HG03045 (cell line): ENCODE measurements around the gene ZW10.
"Not testable (repeated sequence)": the region's sequence is repeated elsewhere in the genome, so short reads cannot be mapped to it uniquely, and the experiment has no call there.

Source experiments
- ATAC-seq: cut with Tn5 transposase; IDR thresholded peaks from one replicate; pipeline ENCODE4 v1.9.1; 2021; ENCODE audit warnings: mild to moderate bottlenecking, moderate library complexity; ENCODE audit not compliant: unreplicated experiment

Gene ZW10

DNA sequence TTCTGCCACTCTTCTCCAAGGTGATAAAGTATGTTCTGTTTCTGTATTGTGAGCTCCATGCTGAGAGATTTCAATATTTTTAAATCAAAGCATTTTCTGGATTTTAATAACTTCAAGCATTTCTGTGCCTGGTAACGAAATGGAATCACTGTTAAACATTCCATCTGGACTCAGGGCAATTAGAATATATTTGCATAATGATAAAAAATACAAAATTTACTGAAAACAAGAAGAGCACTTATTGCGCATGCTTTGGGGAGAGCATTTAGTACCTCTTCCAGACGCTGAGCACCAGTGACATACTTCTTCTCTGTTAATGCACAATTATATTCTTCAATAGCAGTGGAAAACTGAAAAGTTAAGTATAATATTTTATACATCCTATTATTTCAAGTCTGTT lies 13.3 kb downstream of the ZW10 start:
- no peak for ATAC-seq

DNA sequence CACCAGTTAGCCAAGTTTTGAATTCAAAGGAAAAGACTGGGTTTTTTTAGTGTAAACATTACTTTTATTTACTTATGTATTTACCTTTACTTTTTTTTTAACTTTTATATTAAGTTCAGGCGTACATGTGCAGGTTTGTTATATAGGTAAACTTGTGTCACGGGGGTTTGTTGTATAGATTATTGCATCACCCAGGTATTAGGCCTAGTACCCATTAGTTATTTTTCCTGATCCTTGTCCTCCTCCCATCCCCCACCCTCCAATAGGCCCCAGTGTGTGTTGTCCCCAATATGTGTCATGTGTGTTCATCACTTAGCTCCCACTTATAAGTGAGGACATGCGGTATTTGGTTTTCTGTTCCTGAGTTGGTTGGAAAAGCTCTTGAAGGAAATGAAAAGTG lies 20.6 kb downstream of the ZW10 start:
- no peak for ATAC-seq

DNA sequence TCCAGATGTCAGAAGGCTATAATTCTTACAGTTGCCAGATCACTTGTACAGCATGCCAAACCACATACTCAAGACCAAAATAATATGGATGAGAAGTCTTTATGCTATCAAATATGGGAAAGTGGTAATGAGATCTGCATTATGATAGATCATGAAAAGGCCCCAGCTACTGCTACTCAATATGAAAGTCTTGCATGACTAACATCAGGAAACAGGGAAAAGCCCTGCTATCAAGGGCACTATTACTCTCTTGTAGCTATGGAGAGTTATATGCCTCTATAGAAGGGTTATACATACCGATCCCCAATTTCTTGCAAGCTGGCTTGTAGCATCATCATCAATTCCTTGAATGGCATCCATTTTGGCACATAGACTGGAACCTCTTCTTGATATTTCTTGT lies 37.2 kb downstream of the ZW10 start:
- peak; percentile 55 for ATAC-seq

DNA sequence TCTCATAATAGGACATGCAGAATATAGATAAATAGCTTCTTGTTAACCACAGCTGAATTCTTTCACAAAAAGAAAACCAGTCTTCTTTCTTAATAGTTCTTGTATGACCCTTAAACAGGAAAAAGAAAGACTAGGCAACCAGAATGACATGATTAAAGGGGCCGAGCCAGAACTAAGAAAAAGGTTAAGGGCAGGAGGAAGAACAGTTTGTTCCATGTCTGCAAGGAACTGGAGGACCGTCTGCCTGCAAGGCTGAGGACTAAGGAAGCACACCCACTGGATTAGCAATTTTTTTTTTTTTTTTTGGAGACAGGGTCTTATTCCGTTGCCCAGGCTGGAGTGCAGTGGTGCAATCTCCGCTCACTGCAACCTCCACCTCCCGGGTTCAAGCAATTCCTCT lies 41.4 kb downstream of the ZW10 start:
- ATAC-seq: no peak

DNA sequence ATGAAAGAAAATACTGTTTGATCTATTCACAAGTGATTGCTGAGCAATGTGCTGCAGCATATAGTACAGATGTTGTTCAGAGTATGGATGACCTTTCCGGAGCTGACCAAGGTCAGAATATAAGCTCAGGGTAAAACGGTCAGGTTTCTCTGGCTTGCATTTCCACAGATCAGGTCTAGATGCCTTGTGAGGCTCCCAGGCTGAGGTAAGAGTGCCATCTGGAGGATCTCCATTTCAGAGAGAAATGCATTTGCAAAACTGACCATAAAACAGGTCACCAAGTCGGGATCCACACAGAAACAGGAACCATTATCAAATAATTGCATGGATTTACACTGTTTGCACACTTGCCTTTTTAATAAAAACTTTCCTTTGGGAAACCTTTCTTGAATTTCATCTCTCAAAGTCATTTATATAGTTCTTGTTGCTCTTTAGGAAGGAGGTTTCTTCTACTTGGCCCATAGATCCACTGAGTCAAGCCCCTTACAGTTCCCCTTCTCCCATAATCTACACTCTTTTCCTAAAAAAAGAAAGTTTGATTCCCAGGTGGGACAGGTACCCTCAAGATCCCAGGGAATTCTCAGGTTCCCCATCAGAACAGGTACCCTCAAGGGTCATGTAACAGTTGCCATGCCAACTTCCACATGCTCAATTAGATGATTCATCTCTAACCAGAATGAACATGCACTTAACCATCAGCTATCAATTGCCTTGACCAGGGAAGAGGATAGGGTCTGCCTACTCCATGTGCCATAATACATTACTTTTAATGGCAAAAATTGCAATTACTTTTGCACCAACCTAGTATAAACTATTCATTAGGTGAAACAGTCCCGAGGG lies 42.4 kb downstream of the ZW10 start:
- no peak for ATAC-seq

DNA sequence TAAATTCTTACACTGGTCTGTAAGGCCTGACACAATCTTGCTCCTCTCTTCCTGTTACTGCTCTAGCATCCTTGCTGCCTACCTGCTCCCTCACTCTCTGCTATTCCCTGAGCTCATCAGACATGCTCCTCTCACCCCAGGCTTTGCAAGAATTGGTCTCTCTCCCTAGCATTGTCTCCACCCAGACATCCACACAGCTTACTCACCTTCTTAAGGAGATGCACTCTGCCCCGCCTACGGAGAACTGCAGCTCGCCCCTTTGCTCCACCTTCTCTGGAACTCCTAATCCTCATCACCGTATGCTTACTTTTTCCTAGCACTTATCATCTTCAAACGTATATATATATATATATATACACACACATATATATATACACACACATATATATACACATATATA lies 44.0 kb downstream of the ZW10 start:
- no peak for ATAC-seq

DNA sequence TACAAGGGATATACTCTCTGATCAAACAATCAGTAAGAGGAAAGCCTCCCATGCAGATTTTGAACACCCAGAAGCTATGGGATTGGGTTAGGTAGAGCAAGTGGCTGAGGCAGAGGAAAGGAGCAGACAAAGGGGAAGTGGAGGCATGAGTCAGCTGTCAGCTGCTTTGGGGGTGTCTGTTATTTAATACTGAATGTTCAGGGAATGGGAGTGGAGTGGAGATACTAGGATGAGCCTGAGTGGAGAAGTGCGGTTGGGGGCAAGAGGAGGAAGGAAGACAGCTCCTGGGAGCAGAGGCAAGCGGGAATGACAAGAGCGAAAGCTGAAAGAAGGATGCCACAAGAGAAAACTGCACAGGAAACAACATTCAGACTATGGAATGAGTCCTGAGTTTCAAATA lies 44.7 kb downstream of the ZW10 start:
- no peak for ATAC-seq

DNA sequence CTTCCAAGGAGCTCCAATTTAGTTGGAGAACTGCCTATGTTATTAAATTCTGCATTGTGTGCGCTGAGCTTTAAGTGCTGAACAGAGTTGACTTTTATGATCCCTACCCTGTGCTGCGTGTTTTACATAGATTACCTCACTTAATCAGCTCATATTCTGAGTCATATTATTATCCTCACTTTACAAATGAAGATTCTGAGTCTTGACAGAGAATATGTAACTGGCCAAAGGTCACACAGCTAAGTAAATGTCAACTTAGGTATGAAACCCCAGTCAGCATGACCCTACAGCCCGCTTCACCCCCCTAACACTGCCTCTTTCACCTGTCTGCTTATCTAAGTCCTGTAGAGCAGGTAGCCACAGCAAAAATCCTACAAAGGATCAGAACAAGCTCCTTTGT lies 47.6 kb downstream of the ZW10 start:
- no peak for ATAC-seq

DNA sequence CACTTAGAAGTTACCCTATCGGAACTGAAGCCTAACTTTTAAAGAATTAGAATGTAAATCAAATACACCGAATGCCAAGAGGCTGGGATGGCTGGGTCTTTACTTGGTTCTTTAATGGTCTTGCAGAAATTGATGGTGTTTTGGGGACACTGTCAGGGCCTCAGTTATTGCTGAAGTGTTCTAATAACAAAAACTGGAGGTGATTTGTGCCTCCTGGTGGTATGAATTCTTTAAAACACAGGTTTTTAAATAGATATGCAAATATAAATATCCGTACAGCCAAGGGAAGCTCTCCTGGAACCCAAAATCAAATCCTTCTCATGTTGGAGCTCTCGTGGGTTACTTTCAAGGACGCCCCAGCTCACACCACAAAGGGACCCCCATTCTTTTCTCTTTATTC lies 48.1 kb downstream of the ZW10 start:
- no peak for ATAC-seq

DNA sequence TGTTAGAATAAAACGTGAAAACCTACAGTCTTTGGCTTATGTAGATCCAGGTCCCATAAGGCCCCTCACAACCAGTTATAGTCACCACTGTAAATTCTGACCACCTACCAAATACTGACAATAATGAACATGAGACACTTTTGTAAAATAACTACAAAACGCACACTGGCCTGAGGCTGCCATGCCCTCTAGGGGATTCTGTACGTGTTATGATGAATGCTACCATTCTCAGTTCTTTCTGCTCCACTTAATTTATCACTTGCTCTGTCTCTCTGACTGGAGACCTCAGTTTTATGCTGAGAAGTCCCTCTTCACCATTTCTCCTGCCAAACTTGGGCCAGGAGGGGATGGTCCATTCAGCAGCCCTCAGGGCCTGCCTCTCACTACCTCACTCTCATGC lies 48.7 kb downstream of the ZW10 start:
- ATAC-seq: no peak

DNA sequence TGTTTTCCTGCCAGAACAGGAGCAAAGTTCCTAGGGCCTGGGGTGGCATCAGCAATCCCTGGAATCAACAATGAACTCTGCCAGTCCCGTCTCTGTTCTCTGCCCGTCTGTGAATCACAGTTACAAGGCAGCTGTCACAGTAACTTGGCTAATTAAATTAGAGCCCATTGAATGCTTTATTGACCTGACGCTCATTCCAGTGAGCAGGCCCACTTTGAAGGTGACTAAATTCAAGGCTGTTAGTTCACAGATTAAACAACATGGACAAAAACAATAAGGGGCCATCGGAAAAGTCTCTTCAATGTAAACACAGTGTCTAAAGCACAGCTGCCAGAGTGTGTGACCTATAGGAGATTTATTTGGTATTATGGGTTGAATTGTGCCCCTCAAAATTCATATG lies 49.7 kb downstream of the ZW10 start:
- ATAC-seq: no peak

DNA sequence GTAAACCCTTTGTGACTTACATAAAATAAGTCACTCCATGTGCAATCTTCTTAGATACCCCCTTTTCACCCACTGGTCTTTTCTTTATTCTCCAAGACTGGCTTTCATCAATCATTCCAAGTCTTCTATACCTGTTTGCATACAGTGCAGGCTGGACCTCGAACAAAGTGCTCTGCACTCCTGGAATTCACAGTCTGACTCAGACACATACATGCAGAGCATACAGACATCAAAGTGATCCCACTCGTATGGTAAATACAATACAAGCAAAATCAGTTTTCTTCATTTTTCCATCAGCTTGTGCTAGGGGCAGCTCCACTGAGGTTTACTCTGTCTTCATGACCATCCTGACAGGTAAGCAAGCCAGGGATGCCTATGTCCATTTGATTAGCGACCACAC lies 50.6 kb downstream of the ZW10 start:
- ATAC-seq: no peak

DNA sequence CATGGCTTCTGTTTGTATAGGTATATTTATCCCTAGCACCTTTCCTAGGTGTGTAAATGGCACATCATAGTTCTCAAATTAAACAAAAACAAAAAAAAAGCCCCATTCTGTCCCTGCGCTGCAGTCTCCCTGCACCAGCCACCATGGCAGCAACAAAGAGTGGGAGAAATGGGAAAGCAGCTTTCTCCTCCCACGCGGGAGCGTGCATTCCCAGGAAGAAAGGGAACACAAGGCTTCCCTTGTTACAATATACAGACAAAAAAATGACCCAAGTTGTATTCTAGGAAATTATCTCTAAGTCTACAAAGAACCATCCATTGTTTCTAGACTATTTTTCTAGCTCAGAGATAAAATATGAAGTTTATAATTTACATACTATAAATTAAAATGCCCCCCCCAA lies 51.3 kb downstream of the ZW10 start:
- no peak for ATAC-seq

DNA sequence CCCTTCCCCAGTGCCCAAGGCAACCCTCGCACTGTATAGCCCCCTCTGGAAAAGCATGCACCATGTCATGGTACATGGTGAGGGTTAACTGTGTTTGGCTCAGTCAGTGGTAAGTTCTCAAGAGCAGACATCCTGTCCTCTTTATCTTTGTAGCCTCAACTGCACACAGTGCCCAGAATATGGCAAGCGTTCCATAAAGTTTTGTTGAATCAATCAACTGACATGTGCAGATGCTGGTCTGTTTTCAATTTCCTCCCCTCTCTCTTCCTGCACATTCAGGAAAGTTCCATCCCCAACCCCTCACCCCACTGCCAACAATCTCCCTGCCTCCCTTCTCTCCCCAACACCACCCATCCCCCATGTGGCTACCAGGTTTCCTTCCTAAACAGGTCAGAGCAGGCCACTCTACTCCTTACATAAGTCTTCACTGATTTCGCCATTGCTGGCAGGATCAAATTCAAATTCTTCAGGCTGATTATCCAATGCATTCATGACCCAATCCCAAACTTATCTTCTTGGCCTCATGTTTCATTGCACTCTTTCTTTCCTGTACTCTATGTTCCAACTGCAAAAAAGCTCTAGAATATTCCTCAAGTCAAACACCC lies 51.9 kb downstream of the ZW10 start:
- ATAC-seq: no peak

DNA sequence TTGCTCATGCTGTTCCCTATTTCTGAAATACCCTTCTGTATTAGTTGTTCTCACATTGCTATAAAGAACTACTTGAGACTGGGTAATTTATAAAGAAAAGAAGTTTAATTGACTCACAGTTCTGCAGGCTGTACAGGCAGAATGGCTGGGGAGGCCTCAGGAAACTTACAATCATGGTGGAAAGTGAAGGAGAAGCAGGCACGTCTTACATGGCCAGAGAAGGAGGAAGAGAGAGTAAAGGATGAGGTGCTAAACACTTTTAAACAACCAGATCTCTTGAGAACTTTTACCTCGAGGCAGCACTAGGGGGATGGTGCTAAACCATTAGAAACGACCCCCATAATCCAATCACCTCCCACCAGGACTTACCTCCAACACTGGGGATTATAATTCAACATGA lies 53.0 kb downstream of the ZW10 start:
- not testable (repeated sequence) for ATAC-seq

DNA sequence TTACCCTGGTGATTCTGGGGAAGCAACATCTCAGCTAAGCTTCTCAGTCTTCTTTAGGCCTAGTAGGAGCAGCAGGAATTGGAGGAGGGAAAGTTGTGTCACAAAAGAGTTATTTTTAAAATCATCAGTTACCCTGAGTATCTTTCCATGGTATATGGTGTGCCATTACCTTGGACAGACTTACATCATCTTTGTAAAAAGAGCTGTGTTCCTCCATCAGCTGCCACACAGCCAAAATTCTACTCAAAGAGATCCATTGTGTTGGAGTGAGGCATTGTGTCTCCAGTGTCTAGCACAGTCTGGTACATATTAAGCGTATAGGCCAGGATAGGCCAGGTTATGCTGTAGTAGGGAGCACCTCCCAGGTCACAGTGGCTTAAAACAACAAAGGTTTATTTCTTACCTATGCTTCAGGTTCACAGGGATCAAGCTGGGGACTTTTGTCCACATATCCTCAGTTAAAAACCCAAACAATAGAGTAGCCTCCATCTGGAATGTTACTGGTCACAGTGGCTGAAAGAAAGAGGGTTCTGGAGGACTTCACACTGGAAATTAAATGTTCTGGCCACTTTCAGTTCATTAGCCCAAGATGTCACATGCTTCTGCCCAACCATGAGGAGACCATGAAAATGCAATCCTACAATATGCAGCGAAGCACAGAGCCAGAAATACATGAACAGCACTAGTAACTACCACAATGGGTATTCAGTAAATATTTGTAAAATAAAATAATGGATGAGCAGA lies 57.4 kb downstream of the ZW10 start:
- ATAC-seq: no peak

DNA sequence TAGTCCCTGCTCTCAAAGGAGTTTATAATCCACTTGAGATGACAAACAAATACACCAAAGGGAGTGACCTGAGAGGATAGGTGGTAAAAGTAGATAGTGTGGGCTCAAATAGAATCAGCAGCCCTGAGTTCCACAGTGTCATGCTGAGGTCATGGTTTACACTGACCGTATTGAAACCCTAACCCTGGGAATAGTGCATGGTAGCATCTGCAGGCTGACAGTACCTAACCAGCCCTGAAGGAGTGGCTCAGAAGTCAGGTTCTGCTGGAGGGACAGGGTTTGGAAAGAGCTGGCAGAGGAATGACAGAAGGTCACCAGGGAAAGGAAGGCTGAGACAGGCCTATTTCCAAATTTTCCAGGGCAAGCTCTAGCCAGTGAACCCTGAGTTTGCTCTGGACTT lies 58.2 kb downstream of the ZW10 start:
- ATAC-seq: no peak

DNA sequence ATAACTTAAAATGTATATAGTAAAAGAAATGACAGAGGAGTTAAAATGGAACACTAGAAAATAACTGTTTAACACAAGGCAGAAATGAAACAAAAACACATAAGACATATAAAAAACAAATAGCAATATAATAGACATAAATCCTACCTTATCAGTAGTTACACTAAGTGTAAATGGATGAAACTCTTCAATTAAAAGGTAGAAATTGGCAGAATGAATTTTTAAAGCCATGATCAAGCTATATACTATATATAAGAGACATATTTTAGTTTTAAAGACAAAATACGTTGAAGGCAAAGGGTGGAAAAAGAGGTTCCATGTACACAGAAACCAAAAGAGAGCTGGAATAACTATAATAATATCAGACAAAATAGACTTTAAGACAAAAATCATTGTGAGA lies 62.5 kb downstream of the ZW10 start:
- ATAC-seq: no peak

DNA sequence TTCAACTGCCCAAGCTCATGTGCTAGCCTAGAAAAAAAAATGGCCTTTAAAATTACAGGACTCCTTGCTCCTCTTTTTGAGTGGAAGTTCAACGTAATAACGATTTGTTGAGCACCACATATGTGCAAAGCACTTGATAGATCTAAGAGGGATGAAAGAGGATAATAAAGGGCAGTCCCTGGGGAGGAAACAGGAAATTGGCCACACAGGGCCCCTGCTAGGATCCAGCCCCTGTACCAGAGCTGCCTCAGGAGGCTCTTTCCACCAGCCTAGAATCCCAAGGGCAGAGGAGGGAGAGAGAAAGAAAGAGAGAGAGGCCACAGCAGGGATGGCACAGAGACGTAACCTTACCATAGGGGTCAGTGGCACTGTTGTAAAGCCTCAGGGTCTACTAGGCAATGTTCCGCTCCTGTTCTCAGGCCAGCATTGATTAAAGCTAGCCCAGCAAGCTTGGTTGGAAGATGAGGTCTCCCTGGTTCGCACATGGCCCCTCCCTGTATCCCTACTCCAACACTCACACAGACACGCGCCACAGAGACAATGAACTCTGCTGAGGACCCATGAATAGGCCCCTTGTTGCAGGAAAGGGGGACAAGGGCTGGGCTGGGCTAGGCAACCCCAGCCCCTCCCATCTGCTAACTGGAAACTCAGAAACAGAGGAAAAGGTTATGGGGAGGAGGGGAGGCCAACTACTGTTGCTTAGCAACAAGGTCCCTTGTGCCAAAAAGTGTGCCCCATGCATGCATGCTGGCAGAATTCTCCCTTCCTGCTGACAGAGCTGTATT lies 67.4 kb downstream of the ZW10 start, which contains the start of gene TMPRSS5:
TSS of gene TMPRSS5 (minus strand) at position 438 of the 785 bp plus-strand sequence. CDS start at position 354, 84 bp downstream.
- no peak for ATAC-seq

DNA sequence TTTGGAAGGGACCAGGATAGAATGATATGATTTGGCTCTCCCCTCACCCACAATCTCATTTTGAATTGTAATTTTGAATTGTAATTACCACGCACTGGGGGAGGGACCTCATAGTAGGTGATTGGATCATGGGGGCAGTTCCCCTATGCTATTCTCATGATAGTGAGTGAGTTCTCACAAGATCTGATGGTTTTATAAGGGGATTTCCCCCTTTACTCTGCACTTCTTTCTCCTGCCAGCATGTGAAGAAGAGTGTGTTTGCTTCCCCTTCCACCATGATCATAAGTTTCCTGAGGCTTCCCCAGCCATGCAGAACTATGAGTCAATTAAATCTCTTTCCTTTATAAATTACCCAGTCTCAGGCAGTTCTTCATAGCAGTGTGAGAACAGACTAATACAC lies 69.9 kb downstream of the ZW10 start:
- ATAC-seq: not testable (repeated sequence)

DNA sequence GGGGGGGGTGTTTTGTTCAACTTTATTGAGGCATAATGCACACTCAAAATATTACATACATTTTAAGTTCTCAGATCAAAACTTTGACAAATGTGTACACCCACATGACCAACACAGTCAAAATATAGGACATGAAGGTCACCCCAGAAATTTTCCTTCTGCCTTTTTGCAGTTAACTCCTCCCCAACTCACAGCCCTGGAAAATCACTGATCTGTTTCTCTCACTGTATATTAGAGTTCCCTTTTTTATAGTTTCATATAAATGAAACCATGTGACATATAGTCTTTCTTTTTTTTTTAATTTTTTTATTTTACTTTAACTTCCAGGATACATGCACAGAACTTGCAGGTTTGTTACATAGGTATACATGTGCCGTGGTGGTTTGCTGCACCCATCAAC lies 72.0 kb downstream of the ZW10 start:
- no peak for ATAC-seq
